Measurements from ENCODE around the gene USP48.
"Not testable (repeated sequence)": the region's sequence is repeated elsewhere in the genome, so short reads cannot be mapped to it uniquely, and the experiment has no call there.

Gene USP48

GRCh38 chr1:21814241-21814918 is 31.4 kb upstream of the USP48 start:
- DNase-seq: peak; percentile 53

DNA sequence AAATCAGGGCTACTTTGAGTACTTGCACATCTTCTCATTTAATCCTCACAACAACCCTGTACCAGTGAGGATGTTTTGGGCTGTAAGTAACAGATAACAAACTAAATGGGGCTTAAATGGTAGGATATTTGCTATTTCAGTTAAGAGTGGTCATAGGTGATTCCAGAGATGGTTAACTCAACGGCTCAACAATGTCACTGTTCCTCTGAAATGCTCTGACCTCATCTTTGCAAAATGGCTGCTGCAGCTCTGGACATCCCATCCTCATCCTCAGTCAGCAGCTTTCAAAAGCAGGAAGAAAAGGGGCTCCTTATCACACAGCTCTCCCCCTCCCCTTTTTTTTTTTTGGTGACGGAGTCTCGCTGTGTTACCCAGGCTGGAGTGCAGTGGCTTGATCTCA is 30.6 kb upstream of the USP48 start:
- DNase-seq: no peak

GRCh38 chr1:21811875-21812305 is 28.9 kb upstream of the USP48 start, which contains the start of gene LDLRAD2:
TSS of gene LDLRAD2 (plus strand) at chr1:21812265. CDS start at chr1:21812452, 187 bp downstream.
- no peak for DNase-seq

DNA sequence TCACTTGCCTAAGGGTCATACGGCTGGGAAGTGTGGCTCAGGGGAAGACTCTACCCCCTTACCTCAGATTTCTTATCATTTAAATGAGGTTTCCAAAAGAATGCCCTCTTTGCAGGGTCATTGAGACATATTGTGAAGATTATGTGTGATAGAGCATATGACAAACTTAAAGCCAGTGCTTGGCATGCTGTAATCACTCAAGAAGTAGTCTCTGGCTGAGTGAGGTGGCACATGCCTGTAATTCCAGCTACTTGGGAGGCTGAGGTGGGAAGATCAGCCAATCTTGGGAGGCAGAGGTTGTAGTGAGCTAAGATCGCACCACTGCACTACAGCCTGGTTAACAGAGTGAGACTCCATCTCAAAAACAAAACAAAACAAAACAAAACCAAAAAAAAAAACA is 21.6 kb upstream of the USP48 start:
- no peak for DNase-seq

DNA sequence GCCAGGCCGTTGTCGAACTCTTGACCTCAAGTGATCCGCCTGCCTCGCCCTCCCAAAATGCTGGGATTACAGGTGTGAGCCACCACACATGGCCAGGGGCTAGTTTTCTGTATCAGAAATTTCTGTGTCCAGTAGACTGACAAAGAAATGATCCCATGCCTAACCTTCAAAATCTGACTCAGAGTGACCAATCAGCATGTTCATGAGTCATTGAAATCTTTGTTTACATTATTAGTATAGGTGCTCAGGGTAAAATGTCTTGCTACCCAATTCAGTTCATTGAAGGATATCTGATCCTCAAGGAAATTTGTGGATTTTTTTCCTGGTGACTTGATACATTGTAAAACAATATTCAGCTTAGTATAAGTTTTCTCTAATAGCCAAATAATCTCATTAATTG is 18.2 kb upstream of the USP48 start:
- DNase-seq: no peak

GRCh38 chr1:21799730-21800129 is 16.8 kb upstream of the USP48 start:
- no peak for DNase-seq

DNA sequence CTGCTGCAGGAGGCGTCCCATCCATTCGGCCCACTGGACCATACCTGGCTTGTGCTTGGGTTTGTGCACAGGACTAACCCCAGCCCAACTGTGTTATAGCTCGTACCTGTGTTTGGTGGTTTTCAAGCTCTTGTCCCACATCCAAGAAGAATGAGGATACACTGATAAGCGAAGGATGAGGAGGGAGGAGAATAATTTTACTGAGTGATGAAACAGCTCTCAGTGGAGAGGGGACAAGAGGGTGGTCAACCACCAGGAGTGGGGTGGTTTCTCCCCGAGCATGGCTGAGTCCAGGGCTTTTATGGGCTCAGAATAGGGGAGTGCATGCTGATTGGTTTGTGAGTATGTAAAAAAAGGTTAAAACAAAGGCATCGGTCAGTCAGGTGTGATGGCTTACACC is 12.1 kb upstream of the USP48 start:
- DNase-seq: no peak

- no peak for DNase-seq
These were observed 11.7 kb upstream of the USP48 start for GRCh38 chr1:21794656-21795055.

DNA sequence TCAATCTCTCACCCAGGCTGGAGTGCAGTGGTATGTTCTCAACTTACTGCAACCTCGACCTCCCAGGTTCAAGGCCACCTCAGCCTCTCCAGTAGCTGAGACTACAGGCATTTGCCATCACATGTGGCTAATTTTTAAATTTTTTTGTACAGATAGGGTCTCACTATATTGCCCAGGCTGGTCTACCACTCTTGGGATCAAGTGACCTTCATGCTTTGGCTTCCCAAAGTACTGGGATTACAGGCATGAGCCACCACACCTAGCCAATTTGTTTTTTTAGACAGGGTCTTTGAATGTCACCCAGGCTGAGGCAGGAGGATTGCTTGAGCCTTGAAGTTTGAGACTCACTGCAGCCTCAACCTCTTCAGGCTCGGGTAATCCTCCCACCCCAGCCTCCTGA is 10.2 kb upstream of the USP48 start:
- no peak for DNase-seq

GRCh38 chr1:21786640-21787039 is 3.7 kb upstream of the USP48 start:
- DNase-seq: no peak

DNA sequence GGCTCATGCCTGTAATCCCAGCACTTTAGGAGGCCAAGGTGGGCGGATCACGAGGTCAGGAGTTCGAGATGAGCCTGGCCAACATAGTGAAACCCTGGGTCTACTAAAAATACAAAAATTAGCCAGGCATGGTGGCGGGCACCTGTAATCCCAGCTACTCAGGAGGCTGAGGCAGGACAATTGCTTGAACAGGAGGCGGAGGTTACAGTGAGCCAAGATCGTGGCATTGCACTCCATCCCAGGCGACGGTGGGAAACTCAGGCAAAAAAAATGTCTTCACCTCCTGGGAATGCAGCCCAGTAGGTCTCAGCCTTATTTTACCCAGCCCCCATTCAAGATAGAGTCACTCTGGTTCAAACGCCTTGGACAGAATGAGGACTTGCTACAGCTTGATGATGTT is 2.8 kb upstream of the USP48 start:
- DNase-seq: not testable (repeated sequence)

DNA sequence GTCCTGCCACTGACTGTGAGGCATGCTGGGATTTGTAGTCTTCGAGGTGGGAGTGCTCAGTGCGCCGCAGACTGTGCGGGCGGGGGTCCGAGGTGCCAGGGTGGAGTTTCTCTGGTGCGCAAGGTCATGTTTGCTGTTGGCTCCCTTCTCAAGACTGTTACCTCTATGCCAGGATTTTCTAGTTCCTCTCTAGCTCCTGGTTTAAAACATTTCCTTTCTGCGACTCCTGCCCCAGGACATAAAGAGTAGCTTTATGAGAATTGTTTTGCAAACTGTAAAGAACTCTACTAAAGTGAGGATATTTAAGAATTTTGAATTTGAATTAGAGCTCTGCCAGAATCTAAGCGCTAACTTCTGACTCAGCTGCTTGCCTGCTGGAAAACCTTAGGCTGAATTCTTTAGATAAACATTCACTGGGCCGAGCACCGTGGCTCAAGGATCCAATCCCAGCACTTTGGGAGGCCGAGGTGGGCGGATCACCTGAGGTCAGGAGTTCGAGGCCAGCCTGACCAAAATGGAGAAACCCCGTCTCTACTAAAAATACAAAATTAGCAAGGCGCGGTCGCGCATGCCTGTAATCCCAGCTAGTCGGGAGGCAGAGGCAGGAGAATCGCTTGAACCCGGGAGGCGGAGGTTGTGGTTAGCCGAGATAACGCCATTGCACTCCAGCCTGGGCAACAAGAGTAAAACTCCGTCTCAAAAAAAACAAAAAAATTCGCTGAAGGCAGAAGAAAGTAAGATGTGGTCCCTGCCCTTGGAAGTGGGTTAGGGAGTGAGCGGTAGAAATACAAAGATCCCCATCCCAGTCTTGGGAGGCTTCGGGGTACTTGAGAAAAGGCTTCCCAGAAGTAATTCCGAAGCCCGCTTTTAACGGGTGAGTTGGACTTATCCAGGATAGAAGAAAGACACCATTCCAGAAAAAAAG is 992 bp upstream of the USP48 start:
- DNase-seq: no peak

DNA sequence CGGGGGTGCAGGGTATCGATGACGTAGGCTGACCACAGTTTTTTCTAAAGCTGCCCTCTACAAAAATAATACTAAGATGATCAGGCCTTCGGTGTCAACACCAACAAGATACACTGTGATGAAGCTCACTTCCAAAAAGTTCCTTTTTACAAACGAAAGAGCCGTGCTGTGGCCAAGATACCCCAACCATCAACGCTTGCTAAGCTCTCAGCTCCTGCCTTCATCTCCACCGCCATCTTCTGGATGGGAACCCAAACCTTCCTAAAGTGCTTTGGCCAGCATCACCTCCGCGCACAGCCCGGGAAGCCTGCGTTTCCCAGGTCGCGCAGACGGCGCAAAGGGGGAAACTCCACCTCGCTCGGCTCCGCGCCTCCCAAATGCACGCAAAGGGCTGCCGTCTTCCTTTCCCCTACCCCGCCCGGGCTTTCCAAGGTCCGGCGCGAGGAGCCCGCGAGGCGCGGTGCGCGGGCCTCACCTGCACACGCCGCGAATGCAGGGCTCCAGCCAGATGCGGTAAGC is 541 bp downstream of the USP48 start:
- peak; percentile 69 for DNase-seq

- DNase-seq: no peak
These were observed 1.1 kb downstream of the USP48 start for GRCh38 chr1:21781815-21782348.

DNA sequence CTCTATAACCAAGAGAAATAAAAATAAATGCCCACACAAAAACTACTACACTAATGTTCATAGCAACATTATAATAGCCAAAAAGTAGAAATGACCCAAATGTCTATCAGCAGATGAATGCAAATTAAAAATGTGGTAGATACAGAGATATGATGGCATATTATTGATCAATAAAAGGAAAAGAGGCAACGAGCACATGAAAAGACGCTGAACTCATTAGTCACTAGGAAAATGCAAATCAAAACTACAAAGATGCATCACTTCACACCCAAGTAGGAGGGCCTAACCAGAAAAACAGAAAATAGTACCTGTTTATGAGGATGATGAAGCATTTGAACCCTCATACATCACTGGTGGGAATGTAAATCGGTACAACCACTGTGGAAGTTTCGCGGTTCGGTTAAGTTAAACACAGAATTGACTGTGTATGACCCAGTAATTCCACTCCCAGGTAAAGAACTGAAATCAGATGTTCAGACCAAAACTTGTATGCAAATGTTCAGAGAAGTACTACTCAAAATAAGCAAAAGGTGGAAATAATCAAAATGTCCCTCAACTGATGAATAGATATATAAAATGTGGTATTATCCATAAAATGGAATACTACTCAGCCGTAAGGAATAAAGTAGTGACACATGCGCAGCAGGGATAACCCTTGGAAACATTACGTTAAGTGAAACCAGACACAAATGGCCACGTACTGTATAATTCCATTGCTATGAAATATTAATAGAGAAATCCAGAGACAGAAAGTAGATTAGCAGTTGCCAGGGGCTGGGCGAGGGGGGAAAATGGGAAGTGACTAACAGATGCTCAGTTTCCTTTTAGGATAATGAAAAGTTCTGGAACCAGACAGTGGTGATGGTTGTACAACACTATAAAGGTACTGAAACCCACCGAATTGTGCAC is 3.1 kb downstream of the USP48 start:
- peak; percentile 60 for DNase-seq

DNA sequence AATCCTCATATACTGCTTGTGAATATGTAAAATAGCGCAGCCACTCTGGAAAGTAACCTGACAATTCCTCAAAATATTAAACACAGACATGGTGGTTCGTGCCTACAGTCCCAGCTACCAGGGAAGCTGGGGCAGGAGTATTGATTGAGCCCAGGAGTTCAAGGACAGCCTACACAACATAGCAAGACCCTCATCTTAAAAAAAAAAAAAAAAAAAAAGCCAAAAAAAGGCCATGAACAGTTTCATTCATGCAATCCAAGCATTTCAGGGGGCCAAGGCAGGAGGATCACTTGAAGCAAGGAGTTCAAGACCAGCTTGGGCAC is 4.6 kb downstream of the USP48 start:
- no peak for DNase-seq

DNA sequence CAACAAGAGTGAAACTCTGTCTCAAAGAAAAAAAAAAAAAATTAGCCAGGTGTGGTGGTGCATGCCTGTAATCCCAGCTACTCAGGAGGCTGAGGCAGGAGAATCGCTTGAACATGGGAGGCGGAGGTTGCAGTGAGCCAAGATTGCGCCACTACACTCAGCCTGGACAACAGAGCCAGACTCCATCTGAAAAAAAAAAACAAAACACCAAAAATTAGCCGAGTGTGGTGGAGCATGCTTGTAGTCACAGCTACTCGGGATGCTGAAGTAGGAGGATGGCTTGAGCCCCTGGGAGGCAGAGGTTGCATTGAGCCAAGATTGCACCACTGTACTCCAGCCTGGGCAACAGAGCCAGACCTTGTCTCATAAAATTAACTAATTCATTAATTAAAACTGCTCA is 6.0 kb downstream of the USP48 start:
- not testable (repeated sequence) for DNase-seq

DNA sequence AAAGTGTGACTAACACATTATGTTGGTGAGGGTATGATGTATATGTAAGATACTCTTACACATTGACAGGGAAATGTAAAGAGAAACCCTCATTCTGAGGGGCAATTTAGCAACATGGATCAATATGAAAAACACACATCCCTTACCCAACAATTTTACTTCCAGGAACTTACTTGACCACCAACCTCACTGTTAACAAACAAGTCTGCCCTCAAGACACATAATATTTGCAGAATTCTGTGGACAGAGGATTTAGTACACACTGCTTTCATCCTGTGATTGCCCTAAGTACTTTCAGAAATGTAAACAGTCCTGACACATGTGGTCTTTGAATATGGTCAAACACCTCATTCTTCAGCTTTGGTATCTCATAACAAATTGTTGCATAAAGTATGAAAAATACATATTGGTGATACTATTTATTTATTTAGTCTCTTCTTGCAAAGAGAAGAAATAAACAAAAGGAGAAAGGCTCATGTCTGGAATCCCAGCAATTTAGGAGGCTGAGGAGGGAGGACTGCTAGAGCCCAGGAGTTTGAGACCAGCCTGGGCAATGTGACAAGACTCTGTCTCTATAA is 6.9 kb downstream of the USP48 start:
- no peak for DNase-seq

GRCh38 chr1:21775550-21775914 is 7.4 kb downstream of the USP48 start:
- DNase-seq: no peak

GRCh38 chr1:21774835-21775549 is 8.0 kb downstream of the USP48 start:
- no peak for DNase-seq

- no peak for DNase-seq
These were observed 9.4 kb downstream of the USP48 start for GRCh38 chr1:21773585-21773984.

- DNase-seq: not testable (repeated sequence)
These were observed 11.3 kb downstream of the USP48 start for GRCh38 chr1:21771672-21772071.
